NCI-H226 (cell line): ENCODE data around the gene SLC44A1.

ENCODE experiments used
- DNase-seq: peaks from one replicate; pipeline ENCODE4 v3.0.0-alpha.2; 2015

SLC44A1 gene

GRCh38 chr9:105244003-105244733, at the start of gene SLC44A1:
SLC44A1 (plus strand) TSS chr9:105244651; CDS start chr9:105244869, 218 bp downstream.
- DNase-seq = peak; percentile 90

GRCh38 chr9:105195259-105195658, 49.2 kb upstream of the SLC44A1 start:
- DNase-seq = no peak

- DNase-seq = no peak
Measured at GRCh38 chr9:105198023-105198422, 46.4 kb upstream of the SLC44A1 start.

GRCh38 chr9:105198865-105199264, 45.6 kb upstream of the SLC44A1 start:
- DNase-seq = no peak

- no peak for DNase-seq
Measured at GRCh38 chr9:105204416-105204815, 40.0 kb upstream of the SLC44A1 start.

- DNase-seq = peak; percentile 78
Measured at GRCh38 chr9:105205787-105206495, 38.5 kb upstream of the SLC44A1 start.

- DNase-seq = no peak
Measured at GRCh38 chr9:105206496-105206820, 38.0 kb upstream of the SLC44A1 start.

GRCh38 chr9:105206821-105207699, 37.4 kb upstream of the SLC44A1 start:
- DNase-seq = no peak

- DNase-seq = no peak
Measured at GRCh38 chr9:105216440-105217178, 27.8 kb upstream of the SLC44A1 start.

- DNase-seq = no peak
Measured at GRCh38 chr9:105218673-105219072, 25.8 kb upstream of the SLC44A1 start.

GRCh38 chr9:105219291-105219805, 25.1 kb upstream of the SLC44A1 start:
- DNase-seq = no peak

GRCh38 chr9:105220451-105220850, 24.0 kb upstream of the SLC44A1 start:
- DNase-seq = no peak

- DNase-seq = no peak
Measured at GRCh38 chr9:105223544-105224140, 20.8 kb upstream of the SLC44A1 start.

GRCh38 chr9:105226055-105226454, 18.4 kb upstream of the SLC44A1 start:
- no peak for DNase-seq

GRCh38 chr9:105232207-105232606, 12.2 kb upstream of the SLC44A1 start:
- DNase-seq = no peak

- DNase-seq = no peak
Measured at GRCh38 chr9:105233873-105234272, 10.6 kb upstream of the SLC44A1 start.

- DNase-seq = no peak
Measured at GRCh38 chr9:105236261-105236660, 8.2 kb upstream of the SLC44A1 start.

GRCh38 chr9:105237246-105237645, 7.2 kb upstream of the SLC44A1 start:
- no peak for DNase-seq

GRCh38 chr9:105238302-105238701, 6.1 kb upstream of the SLC44A1 start:
- DNase-seq = no peak

GRCh38 chr9:105241356-105242043, 3.0 kb upstream of the SLC44A1 start:
- DNase-seq = no peak

GRCh38 chr9:105242062-105242461, 2.4 kb upstream of the SLC44A1 start:
- DNase-seq = no peak

GRCh38 chr9:105242557-105242956, 1.9 kb upstream of the SLC44A1 start:
- no peak for DNase-seq
